Stimulated activated memory B cell treated with anti-CD40 and anti-IgM and Interleukin-4, amounts not matched to agents 10 μg/mL and 1 μg/mL and 100 μg/mL, for 72 hours (primary cell): ENCODE results near the gene CCSER2.
"Not testable (repeated sequence)": the region's sequence is repeated elsewhere in the genome, so short reads cannot be mapped to it uniquely, and the experiment has no call there.

Experiments used
- ATAC-seq: fragments of 150-1000 bp; cut with Tn5 transposase; 2 replicates; pipeline ENCODE4 v1.10.0; 2021
- H3K27ac Mint-ChIP-seq: one replicate; pipeline ENCODE4 v1.8.0; 2022; ENCODE audit warnings: mild to moderate bottlenecking, mixed read lengths
- H3K27me3 Mint-ChIP-seq: one replicate; pipeline ENCODE4 v1.8.0; 2022; ENCODE audit warnings: mixed read lengths
- H3K36me3 Mint-ChIP-seq: one replicate; pipeline ENCODE4 v1.8.0; 2022; ENCODE audit warnings: mixed read lengths
- H3K4me1 Mint-ChIP-seq: one replicate; pipeline ENCODE4 v1.8.0; 2022; ENCODE audit warnings: mixed read lengths
- H3K4me3 Mint-ChIP-seq: one replicate; pipeline ENCODE4 v1.8.0; 2022; ENCODE audit warnings: mild to moderate bottlenecking, moderate library complexity, mixed read lengths
- H3K9me3 Mint-ChIP-seq: one replicate; pipeline ENCODE4 v1.8.0; 2022; ENCODE audit warnings: mixed read lengths

CCSER2 gene

GRCh38 chr10:84375011-84375410 lies 46.6 kb downstream of the CCSER2 start:
- no peaks in the 10 kb centered on the region for H3K27me3 Mint-ChIP-seq
- ATAC-seq: no peak
- H3K4me3 Mint-ChIP-seq: no peak overlapping the region
- peaks cover 34% of the 10 kb centered on the region for H3K4me1 Mint-ChIP-seq
- H3K27ac Mint-ChIP-seq: no peak overlapping the region
- H3K9me3 Mint-ChIP-seq: no peaks in the 10 kb centered on the region
- peaks cover 36% of the 10 kb centered on the region for H3K36me3 Mint-ChIP-seq

- Mint-ChIP-seq H3K27ac (peak overlapping the region; percentile 48), H3K4me1 (peaks cover 33% of the 10 kb centered on the region), H3K36me3 (peaks cover 44% of the 10 kb centered on the region), H3K4me3 (no peak overlapping the region), H3K27me3 (no peaks in the 10 kb centered on the region), H3K9me3 (no peaks in the 10 kb centered on the region)
- ATAC-seq: no peak
Observed at GRCh38 chr10:84375881-84376280, 47.5 kb downstream of the CCSER2 start.

- Mint-ChIP-seq H3K36me3 (peaks cover 76% of the 10 kb centered on the region), H3K27me3 (no peaks in the 10 kb centered on the region), H3K4me3 (no peak overlapping the region), H3K4me1 (no peaks in the 10 kb centered on the region), H3K9me3 (peaks cover 6% of the 10 kb centered on the region), H3K27ac (no peak overlapping the region)
- no peak for ATAC-seq
Observed at GRCh38 chr10:84388148-84388547, 59.8 kb downstream of the CCSER2 start.

- Mint-ChIP-seq H3K9me3 (peaks cover 5% of the 10 kb centered on the region), H3K4me3 (no peak overlapping the region), H3K27ac (no peak overlapping the region), H3K36me3 (peaks cover 61% of the 10 kb centered on the region), H3K27me3 (no peaks in the 10 kb centered on the region), H3K4me1 (no peaks in the 10 kb centered on the region)
- ATAC-seq: no peak
Observed at GRCh38 chr10:84390364-84390763, 62.0 kb downstream of the CCSER2 start.

- Mint-ChIP-seq H3K27ac (no peak overlapping the region), H3K4me3 (no peak overlapping the region), H3K4me1 (no peaks in the 10 kb centered on the region), H3K36me3 (peaks cover 57% of the 10 kb centered on the region), H3K9me3 (peaks cover 5% of the 10 kb centered on the region), H3K27me3 (no peaks in the 10 kb centered on the region)
- no peak for ATAC-seq
Observed at GRCh38 chr10:84391326-84391725, 62.9 kb downstream of the CCSER2 start.

- Mint-ChIP-seq H3K36me3 (peaks cover 61% of the 10 kb centered on the region), H3K4me1 (peaks cover 7% of the 10 kb centered on the region), H3K9me3 (peaks cover 3% of the 10 kb centered on the region), H3K4me3 (no peak overlapping the region), H3K27me3 (no peaks in the 10 kb centered on the region), H3K27ac (no peak overlapping the region)
- ATAC-seq: no peak
Observed at GRCh38 chr10:84392181-84392580, 63.8 kb downstream of the CCSER2 start.

GRCh38 chr10:84395581-84395980 lies 67.2 kb downstream of the CCSER2 start:
- no peaks in the 10 kb centered on the region for H3K27me3 Mint-ChIP-seq
- no peak overlapping the region for H3K27ac Mint-ChIP-seq
- no peak overlapping the region for H3K4me3 Mint-ChIP-seq
- H3K4me1 Mint-ChIP-seq: peaks cover 17% of the 10 kb centered on the region
- H3K36me3 Mint-ChIP-seq: peaks cover 59% of the 10 kb centered on the region
- H3K9me3 Mint-ChIP-seq: peaks cover 9% of the 10 kb centered on the region
- no peak for ATAC-seq

GRCh38 chr10:84397735-84398144 lies 69.4 kb downstream of the CCSER2 start:
- no peak for ATAC-seq
- Mint-ChIP-seq H3K4me3 (no peak overlapping the region), H3K27ac (no peak overlapping the region), H3K27me3 (no peaks in the 10 kb centered on the region), H3K9me3 (peaks cover 9% of the 10 kb centered on the region), H3K36me3 (peaks cover 65% of the 10 kb centered on the region), H3K4me1 (peaks cover 17% of the 10 kb centered on the region)

- peaks cover 9% of the 10 kb centered on the region for H3K9me3 Mint-ChIP-seq
- H3K4me1 Mint-ChIP-seq: peaks cover 17% of the 10 kb centered on the region
- no peak overlapping the region for H3K4me3 Mint-ChIP-seq
- H3K27me3 Mint-ChIP-seq: no peaks in the 10 kb centered on the region
- peaks cover 66% of the 10 kb centered on the region for H3K36me3 Mint-ChIP-seq
- no peak overlapping the region for H3K27ac Mint-ChIP-seq
- no peak for ATAC-seq
Observed at GRCh38 chr10:84398696-84399095, 70.3 kb downstream of the CCSER2 start.

GRCh38 chr10:84401854-84402611 lies 73.6 kb downstream of the CCSER2 start:
- Mint-ChIP-seq H3K9me3 (peaks cover 7% of the 10 kb centered on the region), H3K27ac (no peak overlapping the region), H3K36me3 (peaks cover 59% of the 10 kb centered on the region), H3K27me3 (no peaks in the 10 kb centered on the region), H3K4me1 (peaks cover 18% of the 10 kb centered on the region), H3K4me3 (no peak overlapping the region)
- ATAC-seq: no peak

- Mint-ChIP-seq H3K9me3 (peaks cover 1% of the 10 kb centered on the region), H3K4me1 (peaks cover 16% of the 10 kb centered on the region), H3K27me3 (no peaks in the 10 kb centered on the region), H3K27ac (no peak overlapping the region), H3K4me3 (no peak overlapping the region), H3K36me3 (peaks cover 55% of the 10 kb centered on the region)
- ATAC-seq: no peak
Observed at GRCh38 chr10:84404783-84405182, 76.4 kb downstream of the CCSER2 start.

GRCh38 chr10:84405662-84406061 lies 77.3 kb downstream of the CCSER2 start:
- ATAC-seq: no peak
- Mint-ChIP-seq H3K9me3 (peaks cover 4% of the 10 kb centered on the region), H3K27ac (no peak overlapping the region), H3K4me1 (peaks cover 16% of the 10 kb centered on the region), H3K36me3 (peaks cover 55% of the 10 kb centered on the region), H3K27me3 (no peaks in the 10 kb centered on the region), H3K4me3 (no peak overlapping the region)

GRCh38 chr10:84406561-84406960 lies 78.2 kb downstream of the CCSER2 start:
- ATAC-seq: no peak
- peaks cover 55% of the 10 kb centered on the region for H3K36me3 Mint-ChIP-seq
- H3K27me3 Mint-ChIP-seq: no peaks in the 10 kb centered on the region
- H3K27ac Mint-ChIP-seq: no peak overlapping the region
- H3K4me3 Mint-ChIP-seq: no peak overlapping the region
- H3K4me1 Mint-ChIP-seq: peaks cover 16% of the 10 kb centered on the region
- peaks cover 11% of the 10 kb centered on the region for H3K9me3 Mint-ChIP-seq

- H3K27ac Mint-ChIP-seq: no peak overlapping the region
- peaks cover 55% of the 10 kb centered on the region for H3K36me3 Mint-ChIP-seq
- no peak overlapping the region for H3K4me3 Mint-ChIP-seq
- no peaks in the 10 kb centered on the region for H3K27me3 Mint-ChIP-seq
- peaks cover 16% of the 10 kb centered on the region for H3K4me1 Mint-ChIP-seq
- H3K9me3 Mint-ChIP-seq: peaks cover 18% of the 10 kb centered on the region
- no peak for ATAC-seq
Observed at GRCh38 chr10:84407388-84408049, 79.1 kb downstream of the CCSER2 start.

- Mint-ChIP-seq H3K4me3 (no peak overlapping the region), H3K27ac (no peak overlapping the region), H3K4me1 (peaks cover 19% of the 10 kb centered on the region), H3K9me3 (peaks cover 36% of the 10 kb centered on the region), H3K27me3 (no peaks in the 10 kb centered on the region), H3K36me3 (peaks cover 84% of the 10 kb centered on the region)
- no peak for ATAC-seq
Observed at GRCh38 chr10:84412482-84412881, 84.1 kb downstream of the CCSER2 start.

GRCh38 chr10:84414110-84414509 lies 85.7 kb downstream of the CCSER2 start:
- H3K4me3 Mint-ChIP-seq, ATAC-seq, H3K27ac Mint-ChIP-seq, H3K27me3 Mint-ChIP-seq: not testable (repeated sequence)
- H3K36me3 Mint-ChIP-seq: peaks cover 89% of the 10 kb centered on the region
- H3K4me1 Mint-ChIP-seq: peaks cover 14% of the 10 kb centered on the region
- peaks cover 36% of the 10 kb centered on the region for H3K9me3 Mint-ChIP-seq
